Endothelial cell (in vitro differentiated cells): ENCODE data around the gene CD300LF. TPM values are rescaled to one million over a fixed set of nuclear protein-coding genes. Genes with fewer than 3 reads are reported as not detected.

Experiments used
- DNase-seq: peaks from one replicate; pipeline ENCODE4 v3.0.0; 2021; ENCODE audit warnings: low spot score
- H3K27ac Mint-ChIP-seq: one replicate; pipeline ENCODE4 v1.8.0; 2021; ENCODE audit warnings: mixed read lengths, inconsistent platforms; ENCODE audit not compliant: unreplicated experiment
- H3K27me3 Mint-ChIP-seq: one replicate; pipeline ENCODE4 v1.8.0; 2021; ENCODE audit warnings: mild to moderate bottlenecking, moderate library complexity, mixed read lengths, inconsistent platforms; ENCODE audit not compliant: unreplicated experiment
- H3K36me3 Mint-ChIP-seq: one replicate; pipeline ENCODE4 v1.8.0; 2021; ENCODE audit warnings: mild to moderate bottlenecking, low read depth, mixed read lengths, inconsistent platforms; ENCODE audit not compliant: unreplicated experiment
- H3K4me1 Mint-ChIP-seq: one replicate; pipeline ENCODE4 v1.8.0; 2021; ENCODE audit warnings: mild to moderate bottlenecking, mixed read lengths, inconsistent platforms; ENCODE audit not compliant: unreplicated experiment
- H3K4me3 Mint-ChIP-seq: one replicate; pipeline ENCODE4 v1.8.0; 2021; ENCODE audit warnings: mild to moderate bottlenecking, mixed read lengths, inconsistent platforms; ENCODE audit not compliant: unreplicated experiment
- H3K9me3 Mint-ChIP-seq: one replicate; pipeline ENCODE4 v1.8.0; 2021; ENCODE audit warnings: mixed read lengths, inconsistent platforms; ENCODE audit not compliant: unreplicated experiment
- CTCF ChIP-seq: fragments of 200-600 bp; sonication (generic); IDR thresholded peaks from one replicate; pipeline ENCODE4 v1.5.0; 2021; ENCODE audit warnings: antibody characterized with exemption; ENCODE audit not compliant: unreplicated experiment
- total RNA-seq: library from RNA; stranded (reverse); fragmentation: NEBNext Ultra II Directional; extraction: Animal tissue kit (Norgen Biotek cat#: 25700); gene quantifications from one replicate; pipeline ENCODE4 v1.2.1, GENCODE V29; 2021; ENCODE audit not compliant: unreplicated experiment

The CD300LF gene
- total RNA-seq, 1 donor from 2014 or later: not detected

DNA sequence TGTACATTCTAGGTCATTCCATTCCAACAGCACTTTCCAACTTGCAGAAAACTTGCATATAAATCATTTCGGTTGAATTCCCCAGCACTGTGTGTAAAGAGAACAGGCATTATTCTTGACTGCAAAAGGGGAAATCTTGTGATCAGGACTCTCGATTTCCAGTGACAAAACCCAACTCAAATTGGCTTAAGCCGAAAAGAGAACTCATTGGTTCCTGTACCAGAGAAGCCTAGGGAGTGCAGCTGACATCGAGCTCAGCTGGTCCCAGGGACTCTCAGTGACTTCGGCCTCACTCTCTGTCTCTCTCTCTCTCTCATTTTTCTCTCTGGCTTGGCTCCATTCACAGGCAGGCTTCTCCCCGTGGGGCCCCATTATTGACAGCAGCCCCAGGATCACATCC, 30.7 kb downstream of the CD300LF start:
- H3K9me3 Mint-ChIP-seq: no peaks in the 10 kb centered on the region
- no peak for DNase-seq
- peaks cover 11% of the 10 kb centered on the region for H3K4me1 Mint-ChIP-seq
- no peak overlapping the region for H3K4me3 Mint-ChIP-seq
- no peaks in the 10 kb centered on the region for H3K36me3 Mint-ChIP-seq
- no peak overlapping the region for H3K27ac Mint-ChIP-seq
- no peak for TF ChIP-seq CTCF
- H3K27me3 Mint-ChIP-seq: peaks cover 8% of the 10 kb centered on the region

DNA sequence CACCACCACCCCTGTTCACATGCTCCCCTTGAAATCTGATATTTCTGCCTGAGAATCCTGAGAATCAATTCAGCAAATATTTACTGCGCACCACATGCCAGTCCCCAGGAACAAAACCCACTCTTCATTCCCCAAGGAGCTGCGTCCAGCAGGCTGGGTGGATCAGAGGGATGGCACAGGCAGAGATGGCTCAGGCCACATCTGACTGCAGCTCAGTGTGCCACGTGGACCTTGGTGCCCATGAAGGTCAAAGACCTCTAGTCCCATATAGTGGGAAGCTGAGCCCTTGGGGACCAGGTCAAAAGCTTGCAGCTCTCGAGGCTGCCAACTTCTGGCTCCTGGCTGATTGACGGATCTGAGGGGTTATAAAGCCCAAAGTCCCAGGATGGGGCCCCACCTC, 31.8 kb downstream of the CD300LF start:
- no peak for DNase-seq
- Mint-ChIP-seq H3K4me3 (no peak overlapping the region), H3K27me3 (peaks cover 8% of the 10 kb centered on the region), H3K27ac (no peak overlapping the region), H3K9me3 (no peaks in the 10 kb centered on the region), H3K4me1 (peaks cover 11% of the 10 kb centered on the region), H3K36me3 (no peaks in the 10 kb centered on the region)
- TF ChIP-seq CTCF: no peak

DNA sequence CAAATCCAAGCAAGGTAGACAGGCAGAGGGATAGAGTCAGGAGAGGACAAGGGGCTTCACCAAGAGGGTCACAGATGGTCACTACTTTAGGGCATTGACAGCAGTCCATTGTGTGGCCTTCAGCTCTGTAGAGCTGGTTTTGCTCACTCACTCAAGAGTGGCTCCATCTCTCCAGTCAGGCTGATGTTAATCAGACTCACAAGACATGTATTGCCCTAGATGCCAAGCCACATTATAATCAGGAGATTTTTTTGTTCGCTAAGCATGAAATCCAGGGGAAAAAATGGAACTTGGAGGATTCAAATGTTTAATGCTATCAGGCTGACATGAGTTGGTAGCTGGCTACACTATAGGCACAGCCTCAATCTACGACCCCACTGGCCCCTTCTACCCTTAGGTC, 32.5 kb downstream of the CD300LF start:
- no peak overlapping the region for H3K27ac Mint-ChIP-seq
- no peak for DNase-seq
- no peak overlapping the region for H3K4me3 Mint-ChIP-seq
- H3K36me3 Mint-ChIP-seq: no peaks in the 10 kb centered on the region
- peaks cover 11% of the 10 kb centered on the region for H3K4me1 Mint-ChIP-seq
- no peak for TF ChIP-seq CTCF
- H3K9me3 Mint-ChIP-seq: no peaks in the 10 kb centered on the region
- H3K27me3 Mint-ChIP-seq: peaks cover 8% of the 10 kb centered on the region

- no peaks in the 10 kb centered on the region for H3K36me3 Mint-ChIP-seq
- no peak overlapping the region for H3K27ac Mint-ChIP-seq
- H3K4me1 Mint-ChIP-seq: peaks cover 11% of the 10 kb centered on the region
- no peaks in the 10 kb centered on the region for H3K9me3 Mint-ChIP-seq
- H3K27me3 Mint-ChIP-seq: peaks cover 8% of the 10 kb centered on the region
- H3K4me3 Mint-ChIP-seq: no peak overlapping the region
- no peak for DNase-seq
- no peak for TF ChIP-seq CTCF
Observed at GRCh38 chr17:74679374-74679773, 33.3 kb downstream of the CD300LF start.

DNA sequence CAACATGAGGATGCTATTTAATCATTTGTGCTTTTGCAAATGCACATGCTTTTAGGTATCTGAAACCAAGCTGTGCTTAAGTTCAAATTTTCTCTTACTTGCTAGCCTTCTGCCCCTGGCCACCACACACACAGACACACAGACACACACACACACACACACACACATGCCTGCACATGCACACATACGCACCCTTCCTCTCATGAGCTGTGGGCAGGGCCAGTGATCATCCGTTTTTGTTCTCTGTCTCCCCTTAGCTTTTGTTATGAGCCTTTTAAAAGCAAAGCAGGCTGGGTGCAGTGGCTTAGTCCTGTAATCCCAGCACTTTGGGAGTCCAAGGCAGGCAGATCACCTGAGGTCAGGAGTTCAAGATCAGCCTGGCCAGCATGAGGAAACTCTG, 34.2 kb downstream of the CD300LF start:
- Mint-ChIP-seq H3K27ac (no peak overlapping the region), H3K27me3 (peaks cover 8% of the 10 kb centered on the region), H3K36me3 (no peaks in the 10 kb centered on the region), H3K9me3 (no peaks in the 10 kb centered on the region), H3K4me3 (no peak overlapping the region), H3K4me1 (peaks cover 11% of the 10 kb centered on the region)
- DNase-seq: no peak
- TF ChIP-seq CTCF: no peak
